LNCaP clone FGC (cell line): ENCODE results near the gene BLOC1S6.
A peak's percentile ranks its signal among the peaks of the same experiment; 100 is the strongest.

ENCODE experiments used
- DNase-seq: peaks from one replicate; pipeline ENCODE4 v3.0.0-alpha.2; 2011; ENCODE audit warnings: low read depth
- H3K4me3 ChIP-seq: 2 replicates; pipeline ENCODE4 v1.5.1; 2011; ENCODE audit warnings: mild to moderate bottlenecking, low read depth, low read length, control low read depth
- TF ChIP-seq, protein P1 (sequence below): IDR thresholded peaks from 2 replicates; pipeline ENCODE4 v1.5.1; 2012; ENCODE audit warnings: mild to moderate bottlenecking; ENCODE audit not compliant: control insufficient read depth, insufficient read depth; ENCODE audit errors: extremely low read depth

The BLOC1S6 gene

DNA sequence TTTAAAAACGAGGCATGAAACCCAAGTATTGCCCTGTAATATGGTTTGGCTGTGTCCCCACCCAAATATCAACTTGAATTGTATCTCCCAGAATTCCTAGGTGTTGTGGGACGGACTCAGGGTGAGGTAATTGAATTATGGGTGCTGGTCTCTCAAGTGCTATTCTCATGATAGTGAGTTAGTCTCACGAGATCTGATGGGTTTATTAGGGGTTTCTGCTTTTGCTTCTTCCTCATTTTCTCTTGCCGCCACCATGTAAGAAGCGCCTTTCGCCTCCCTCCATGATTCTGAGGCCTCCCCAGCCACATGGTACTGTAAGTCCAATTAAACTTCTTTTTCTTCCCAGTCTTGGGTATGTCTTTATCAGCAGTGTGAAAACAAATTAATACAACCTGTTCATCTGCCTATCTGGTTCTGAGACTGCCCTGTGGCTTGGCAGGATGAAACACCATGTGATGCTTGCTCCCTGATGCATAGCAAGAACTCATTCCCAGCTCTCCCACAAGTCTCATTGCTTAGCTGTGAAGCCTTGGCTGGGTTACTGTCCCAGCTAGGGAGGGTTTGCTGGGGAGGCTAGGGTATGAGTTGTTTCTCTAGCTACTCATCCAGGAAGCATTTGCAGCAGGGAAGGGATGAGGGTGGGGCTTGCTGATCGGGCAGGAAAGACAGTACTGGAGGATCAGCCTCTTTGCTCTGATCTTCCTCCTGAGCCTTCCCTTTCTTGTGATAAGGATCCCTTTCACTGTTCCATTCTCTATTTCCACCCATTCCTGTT, 43.9 kb downstream of the BLOC1S6 start:
- TF ChIP-seq, protein P1, sequence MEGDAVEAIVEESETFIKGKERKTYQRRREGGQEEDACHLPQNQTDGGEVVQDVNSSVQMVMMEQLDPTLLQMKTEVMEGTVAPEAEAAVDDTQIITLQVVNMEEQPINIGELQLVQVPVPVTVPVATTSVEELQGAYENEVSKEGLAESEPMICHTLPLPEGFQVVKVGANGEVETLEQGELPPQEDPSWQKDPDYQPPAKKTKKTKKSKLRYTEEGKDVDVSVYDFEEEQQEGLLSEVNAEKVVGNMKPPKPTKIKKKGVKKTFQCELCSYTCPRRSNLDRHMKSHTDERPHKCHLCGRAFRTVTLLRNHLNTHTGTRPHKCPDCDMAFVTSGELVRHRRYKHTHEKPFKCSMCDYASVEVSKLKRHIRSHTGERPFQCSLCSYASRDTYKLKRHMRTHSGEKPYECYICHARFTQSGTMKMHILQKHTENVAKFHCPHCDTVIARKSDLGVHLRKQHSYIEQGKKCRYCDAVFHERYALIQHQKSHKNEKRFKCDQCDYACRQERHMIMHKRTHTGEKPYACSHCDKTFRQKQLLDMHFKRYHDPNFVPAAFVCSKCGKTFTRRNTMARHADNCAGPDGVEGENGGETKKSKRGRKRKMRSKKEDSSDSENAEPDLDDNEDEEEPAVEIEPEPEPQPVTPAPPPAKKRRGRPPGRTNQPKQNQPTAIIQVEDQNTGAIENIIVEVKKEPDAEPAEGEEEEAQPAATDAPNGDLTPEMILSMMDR = no peak
- no peak for DNase-seq
- H3K4me3 ChIP-seq = no peak overlapping the region

DNA sequence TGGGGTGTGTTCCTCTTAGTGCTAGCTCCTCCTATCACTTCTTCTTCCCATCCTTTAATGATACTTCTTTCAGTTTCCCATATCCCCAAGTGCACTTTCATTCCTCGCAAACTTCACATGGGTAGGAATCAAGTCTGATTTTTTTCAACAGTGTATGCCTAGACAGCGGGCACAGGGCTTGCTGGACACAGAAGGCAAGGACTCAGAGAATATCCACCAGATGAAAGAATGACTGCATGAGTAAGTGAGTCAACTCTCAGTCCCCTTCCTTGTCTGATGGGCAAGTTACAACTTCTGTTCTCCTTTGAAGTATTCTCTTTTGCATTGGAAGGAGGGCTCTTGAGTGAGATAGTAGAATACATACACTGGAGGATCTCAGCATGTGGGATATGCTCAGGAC, 44.6 kb downstream of the BLOC1S6 start:
- H3K4me3 ChIP-seq = no peak overlapping the region
- TF ChIP-seq, protein P1 = no peak
- DNase-seq = no peak

DNA sequence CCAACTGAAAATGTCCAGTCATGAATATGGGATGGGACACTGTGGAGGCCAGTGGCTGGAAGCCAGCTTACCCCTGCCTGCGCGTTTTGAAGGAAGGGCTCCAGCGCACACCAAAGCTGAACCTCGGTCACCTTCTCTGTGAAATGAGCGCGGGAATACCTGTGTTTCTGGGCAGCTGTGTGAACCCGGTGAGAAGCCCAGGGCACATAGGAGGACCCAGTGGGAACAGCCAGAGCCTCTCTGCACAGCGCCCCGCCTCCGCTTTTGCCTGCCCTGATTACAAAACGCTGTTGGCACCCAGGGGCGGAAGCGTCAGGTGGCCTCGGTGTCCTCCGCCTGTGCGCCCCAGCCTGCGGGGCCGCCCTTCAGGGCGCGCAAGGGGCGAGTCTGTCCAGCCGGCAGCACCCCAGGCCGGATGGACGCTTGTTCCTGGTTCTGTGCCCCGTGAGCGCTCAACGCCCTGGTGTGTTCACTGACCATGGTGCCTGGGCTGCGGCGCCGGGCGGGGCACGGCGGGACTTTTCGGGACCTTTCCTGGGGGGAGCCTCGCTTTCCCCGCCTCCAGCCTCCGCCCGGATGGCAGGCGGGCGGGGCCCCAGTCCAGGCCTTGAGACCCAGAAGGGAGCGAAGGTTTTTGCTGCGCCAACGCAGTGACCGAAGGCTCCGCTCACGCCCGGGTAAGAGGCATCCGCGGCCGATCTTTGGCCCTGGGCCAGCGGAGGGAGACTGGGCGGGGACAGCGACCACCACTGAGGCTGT, 47.4 kb downstream of the BLOC1S6 start, which contains the start of gene SQOR:
Gene SQOR (plus strand): TSS at position 598 of the 759 bp plus-strand sequence. CDS start 23,895 bp downstream, outside the sequence.
- peak within 1 kb of the TSS; percentile 71 for H3K4me3 ChIP-seq
- DNase-seq = peak; percentile 57
- TF ChIP-seq, protein P1 = no peak

DNA sequence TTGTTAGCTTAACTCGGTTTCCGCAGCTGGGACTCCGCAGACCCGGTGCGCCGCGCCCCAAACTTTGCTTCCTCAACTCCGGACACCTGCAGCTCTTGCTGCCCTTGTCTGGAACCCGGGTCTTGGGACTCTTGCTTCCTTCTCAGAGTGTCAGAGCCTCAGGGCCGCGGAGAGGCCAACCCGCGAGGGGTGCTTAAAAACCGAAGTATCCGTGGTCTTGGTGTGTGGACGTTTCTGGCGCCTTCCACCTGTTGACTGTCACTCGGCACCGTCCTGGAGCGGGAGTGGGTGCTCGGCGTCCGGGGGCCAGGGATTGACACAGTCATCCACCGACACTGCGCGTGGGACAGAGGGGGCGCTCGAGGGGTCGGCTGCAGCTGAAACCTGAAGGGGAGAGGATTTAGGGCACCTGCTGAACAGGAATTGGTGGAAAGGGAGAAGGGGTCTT, 48.0 kb downstream of the BLOC1S6 start:
- DNase-seq = no peak
- TF ChIP-seq, protein P1 = peak; percentile 61
- peak overlapping the region; percentile 71 for H3K4me3 ChIP-seq

DNA sequence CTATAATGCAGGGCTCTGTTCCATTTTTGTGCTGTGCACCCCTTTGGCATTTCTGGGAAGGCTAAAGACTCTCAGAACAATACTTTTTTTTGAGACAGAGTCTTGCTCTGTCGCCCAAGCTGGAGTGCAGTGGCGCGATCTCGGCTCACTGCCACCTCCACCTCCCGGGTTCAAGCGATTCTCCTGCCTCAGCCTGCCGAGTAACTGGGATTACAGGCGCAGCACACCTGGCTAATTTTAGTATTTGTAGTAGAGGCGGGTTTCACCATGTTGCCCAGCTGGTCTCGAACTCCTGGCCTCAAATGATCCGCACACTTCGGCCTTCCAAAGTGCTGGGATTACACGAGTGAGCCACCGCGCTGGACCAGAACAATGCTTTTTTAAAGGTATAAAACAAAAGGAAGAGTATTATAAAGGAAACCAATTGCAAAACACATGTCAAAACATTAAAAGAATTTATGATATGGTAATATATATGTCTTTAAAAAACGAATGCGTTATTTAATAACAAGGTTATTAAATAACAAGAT, 48.6 kb downstream of the BLOC1S6 start:
- H3K4me3 ChIP-seq = peak overlapping the region; percentile 71
- TF ChIP-seq, protein P1 = no peak
- no peak for DNase-seq

DNA sequence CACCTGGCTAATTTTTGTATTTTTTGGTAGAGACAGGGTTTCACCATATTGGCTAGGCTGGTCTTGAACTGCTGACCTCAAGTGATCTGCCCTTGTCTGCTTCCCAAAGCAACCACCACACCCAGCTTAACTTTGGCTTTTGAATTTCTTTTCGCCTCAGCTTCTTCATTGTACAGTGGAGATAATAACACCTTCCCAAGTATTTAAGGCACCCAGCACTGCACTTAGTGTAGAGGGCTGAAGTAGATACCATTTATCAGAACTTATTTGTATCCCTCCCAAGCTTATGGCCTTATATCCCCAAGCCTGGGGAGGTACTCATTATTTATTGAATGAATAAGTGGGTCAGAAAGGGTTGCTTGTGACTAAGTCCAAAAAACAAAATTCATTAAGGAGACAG, 50.0 kb downstream of the BLOC1S6 start:
- TF ChIP-seq, protein P1 = no peak
- no peak for DNase-seq
- no peak overlapping the region for H3K4me3 ChIP-seq
